ENCODE results near the gene FBP1. TPM values are rescaled to one million over a fixed set of nuclear protein-coding genes. Genes with fewer than 3 reads are reported as not detected.

Gene FBP1
- total and polyA plus RNA-seq, 7 donors: 0.24 to 1.4 (median 0.83) TPM

GRCh38 chr9:94586814-94587213, 52.5 kb downstream of the FBP1 start:
- no peak overlapping the region for H3K4me3 ChIP-seq

GRCh38 chr9:94586316-94586715, 53.0 kb downstream of the FBP1 start:
- TF ChIP-seq CTCF (IDR thresholded peaks at IDR 0.05): no peak
- Histone ChIP-seq H3K9me3 (no peaks in the 10 kb centered on the region), H3K36me3 (ENCODE audit: insufficient read depth in 1 of 2, low read depth in 1 of 2) (peaks cover 0 to 6% of the 10 kb centered on the region in 2 donors), H3K4me1 (no peaks in the 10 kb centered on the region), H3K27ac (peak overlapping the region; percentile 19), H3K27me3 (ENCODE audit: insufficient read depth in 3 of 3, low read length in 2 of 3) (no peaks in the 10 kb centered on the region), H3K4me3 (no peak overlapping the region)
- DNase-seq (no peak), ATAC-seq (no peak)
- WGBS, 3 donors: 73 to 89% (median 78%) methylated on average over 4 of the region's 4 CpGs
- intact Hi-C loops (cut with DNase I): no loop called here

More at GRCh38 chr9:94586814-94587213, 52.5 kb downstream of the FBP1 start:
- intact Hi-C loops (cut with DNase I): no loop called here
- WGBS, 3 donors: 40 to 52% (median 44%) methylated on average over 9 of the region's 9 CpGs
- Histone ChIP-seq H3K4me1 (no peaks in the 10 kb centered on the region), H3K9me3 (no peaks in the 10 kb centered on the region), H3K27me3 (ENCODE audit: insufficient read depth in 3 of 3, low read length in 2 of 3) (no peaks in the 10 kb centered on the region), H3K36me3 (ENCODE audit: insufficient read depth in 1 of 2, low read depth in 1 of 2) (peaks cover 0 to 6% of the 10 kb centered on the region in 2 donors), H3K27ac (peak overlapping the region; percentile 19)
- ATAC-seq: peak in 3 of 4 donors; percentile 23 to 26 (median 25)
- no peak for DNase-seq
- no peak for TF ChIP-seq CTCF (IDR thresholded peaks at IDR 0.05)

- WGBS, 3 donors: 79 to 89% (median 83%) methylated on average over 6 of the region's 6 CpGs
- H3K36me3 ChIP-seq (ENCODE audit: insufficient read depth in 1 of 2, low read depth in 1 of 2): peaks cover 0 to 6% of the 10 kb centered on the region in 2 donors
- ATAC-seq: no peak
- no peaks in the 10 kb centered on the region for H3K27me3 ChIP-seq (ENCODE audit: insufficient read depth in 3 of 3, low read length in 2 of 3)
- DNase-seq: no peak
- H3K4me3 ChIP-seq: no peak overlapping the region
- H3K4me1 ChIP-seq: no peaks in the 10 kb centered on the region
- intact Hi-C loops (cut with DNase I): no loop called here
- no peak for TF ChIP-seq CTCF (IDR thresholded peaks at IDR 0.05)
- no peaks in the 10 kb centered on the region for H3K9me3 ChIP-seq
- peak overlapping the region; percentile 2 for H3K27ac ChIP-seq
These were observed 54.8 kb downstream of the FBP1 start for GRCh38 chr9:94584555-94584954.

GRCh38 chr9:94581728-94582127, 57.6 kb downstream of the FBP1 start:
- ATAC-seq: no peak
- no peaks in the 10 kb centered on the region for H3K9me3 ChIP-seq
- no peak for DNase-seq
- 85 to 86% (median 86%) methylated on average over 5 of the region's 5 CpGs for WGBS, 3 donors
- no peaks in the 10 kb centered on the region for H3K4me1 ChIP-seq
- intact Hi-C loops (cut with DNase I): no loop called here
- H3K27ac ChIP-seq: peak overlapping the region; percentile 27
- no peaks in the 10 kb centered on the region for H3K27me3 ChIP-seq (ENCODE audit: insufficient read depth in 3 of 3, low read length in 2 of 3)
- H3K36me3 ChIP-seq (ENCODE audit: insufficient read depth in 1 of 2, low read depth in 1 of 2): peaks cover 0 to 1% of the 10 kb centered on the region in 2 donors
- H3K4me3 ChIP-seq: no peak overlapping the region
- no peak for TF ChIP-seq CTCF (IDR thresholded peaks at IDR 0.05)

GRCh38 chr9:94577571-94577970, 61.7 kb downstream of the FBP1 start:
- H3K4me3 ChIP-seq: no peak overlapping the region
- no peaks in the 10 kb centered on the region for H3K27me3 ChIP-seq (ENCODE audit: insufficient read depth in 3 of 3, low read length in 2 of 3)
- ATAC-seq: no peak
- intact Hi-C loops (cut with DNase I): no loop called here
- 26 to 45% (median 27%) methylated on average over 2 of the region's 2 CpGs for WGBS, 3 donors
- H3K27ac ChIP-seq: peak overlapping the region; percentile 53
- no peaks in the 10 kb centered on the region for H3K4me1 ChIP-seq
- TF ChIP-seq CTCF (IDR thresholded peaks at IDR 0.05): no peak
- H3K36me3 ChIP-seq (ENCODE audit: insufficient read depth in 1 of 2, low read depth in 1 of 2): no peaks in the 10 kb centered on the region
- H3K9me3 ChIP-seq: no peaks in the 10 kb centered on the region
- DNase-seq: no peak

Measured in psoas muscle (tissue), 8 donors.